HCT116 (cell line): ENCODE measurements around the gene SLC38A3.

Experiments used
- EZH2 ChIP-seq: fragments of 200-600 bp; sonication (generic); IDR thresholded peaks from 2 replicates; pipeline ENCODE4 v1.6.1; 2017; ENCODE audit warnings: antibody characterized with exemption, mixed run types
- FOSL1 ChIP-seq: IDR thresholded peaks from 2 replicates; pipeline ENCODE4 v1.6.1; 2012; ENCODE audit warnings: low read depth
- POLR2A ChIP-seq: IDR thresholded peaks from 2 replicates; pipeline ENCODE4 v1.7.0; 2011; ENCODE audit warnings: borderline replicate concordance; ENCODE audit not compliant: insufficient read depth, insufficient read length; ENCODE audit errors: extremely low read depth
- POLR2AphosphoS5 ChIP-seq: IDR thresholded peaks from 2 replicates; pipeline ENCODE4 v1.6.1; 2011; ENCODE audit warnings: mild to moderate bottlenecking, low read depth, low read length, moderate library complexity
- REST ChIP-seq: IDR thresholded peaks from 2 replicates; pipeline ENCODE4 v1.6.1; 2012; ENCODE audit warnings: low read depth
- SIN3A ChIP-seq: IDR thresholded peaks from 2 replicates; pipeline ENCODE4 v1.6.1; 2012; ENCODE audit warnings: low read depth
- SP1 ChIP-seq: IDR thresholded peaks from 2 replicates; pipeline ENCODE4 v1.6.1; 2012; ENCODE audit warnings: low read depth
- TF ChIP-seq, protein P1 (sequence below), 3 experiments: fragments of 200-600 bp in 1 of 3; sonication (generic) in 1 of 3; IDR thresholded peaks in 2 of 3; conservative IDR thresholded peaks in 1 of 3; 2 replicates each; pipeline ENCODE4 v1.5.1; 2012 to 2017; ENCODE audit warnings: low read depth in 2 of 3, low read length in 2 of 3, antibody characterized with exemption in 1 of 3, borderline replicate concordance in 1 of 3, control low read depth in 1 of 3, mild to moderate bottlenecking in 1 of 3, mixed read lengths in 1 of 3, mixed run types in 1 of 3, moderate library complexity in 1 of 3; ENCODE audit not compliant: insufficient read depth in 1 of 3
- TF ChIP-seq, protein P2 (sequence below): IDR thresholded peaks from 2 replicates; pipeline ENCODE4 v1.6.1; 2012

- no peak for TF ChIP-seq SP1
- TF ChIP-seq, protein P1, sequence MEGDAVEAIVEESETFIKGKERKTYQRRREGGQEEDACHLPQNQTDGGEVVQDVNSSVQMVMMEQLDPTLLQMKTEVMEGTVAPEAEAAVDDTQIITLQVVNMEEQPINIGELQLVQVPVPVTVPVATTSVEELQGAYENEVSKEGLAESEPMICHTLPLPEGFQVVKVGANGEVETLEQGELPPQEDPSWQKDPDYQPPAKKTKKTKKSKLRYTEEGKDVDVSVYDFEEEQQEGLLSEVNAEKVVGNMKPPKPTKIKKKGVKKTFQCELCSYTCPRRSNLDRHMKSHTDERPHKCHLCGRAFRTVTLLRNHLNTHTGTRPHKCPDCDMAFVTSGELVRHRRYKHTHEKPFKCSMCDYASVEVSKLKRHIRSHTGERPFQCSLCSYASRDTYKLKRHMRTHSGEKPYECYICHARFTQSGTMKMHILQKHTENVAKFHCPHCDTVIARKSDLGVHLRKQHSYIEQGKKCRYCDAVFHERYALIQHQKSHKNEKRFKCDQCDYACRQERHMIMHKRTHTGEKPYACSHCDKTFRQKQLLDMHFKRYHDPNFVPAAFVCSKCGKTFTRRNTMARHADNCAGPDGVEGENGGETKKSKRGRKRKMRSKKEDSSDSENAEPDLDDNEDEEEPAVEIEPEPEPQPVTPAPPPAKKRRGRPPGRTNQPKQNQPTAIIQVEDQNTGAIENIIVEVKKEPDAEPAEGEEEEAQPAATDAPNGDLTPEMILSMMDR (IDR thresholded peaks at IDR 0.05 in 2 of 3, conservative IDR thresholded peaks at IDR 0.05 in 1 of 3; ENCODE audit: borderline replicate concordance in 1 of 3, insufficient read depth in 1 of 3, low read depth in 2 of 3, low read length in 2 of 3): no peak
- no peak for TF ChIP-seq POLR2AphosphoS5
- TF ChIP-seq SIN3A: no peak
- no peak for TF ChIP-seq FOSL1
- no peak for TF ChIP-seq POLR2A
- no peak for TF ChIP-seq REST
- TF ChIP-seq EZH2: no peak
- TF ChIP-seq, protein P2, sequence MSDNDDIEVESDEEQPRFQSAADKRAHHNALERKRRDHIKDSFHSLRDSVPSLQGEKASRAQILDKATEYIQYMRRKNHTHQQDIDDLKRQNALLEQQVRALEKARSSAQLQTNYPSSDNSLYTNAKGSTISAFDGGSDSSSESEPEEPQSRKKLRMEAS: no peak
These were observed 36.7 kb upstream of the SLC38A3 start for GRCh38 chr3:50168388-50168787.
